Suppressor macrophage treated with lipopolysaccharide for 1 hour (primary cell): ENCODE measurements around the gene AADACL4.
A peak's percentile ranks its signal among the peaks of the same experiment; 100 is the strongest.

Source experiments
- DNase-seq, 3 donors: peaks; one replicate each; pipeline ENCODE4 v3.0.0-alpha.2; 2020 to 2022

The AADACL4 gene

GRCh38 chr1:12613180-12613579, 30.7 kb upstream of the AADACL4 start:
- DNase-seq, result no peak

GRCh38 chr1:12614402-12615158, 29.3 kb upstream of the AADACL4 start:
- DNase-seq, result no peak

DNA sequence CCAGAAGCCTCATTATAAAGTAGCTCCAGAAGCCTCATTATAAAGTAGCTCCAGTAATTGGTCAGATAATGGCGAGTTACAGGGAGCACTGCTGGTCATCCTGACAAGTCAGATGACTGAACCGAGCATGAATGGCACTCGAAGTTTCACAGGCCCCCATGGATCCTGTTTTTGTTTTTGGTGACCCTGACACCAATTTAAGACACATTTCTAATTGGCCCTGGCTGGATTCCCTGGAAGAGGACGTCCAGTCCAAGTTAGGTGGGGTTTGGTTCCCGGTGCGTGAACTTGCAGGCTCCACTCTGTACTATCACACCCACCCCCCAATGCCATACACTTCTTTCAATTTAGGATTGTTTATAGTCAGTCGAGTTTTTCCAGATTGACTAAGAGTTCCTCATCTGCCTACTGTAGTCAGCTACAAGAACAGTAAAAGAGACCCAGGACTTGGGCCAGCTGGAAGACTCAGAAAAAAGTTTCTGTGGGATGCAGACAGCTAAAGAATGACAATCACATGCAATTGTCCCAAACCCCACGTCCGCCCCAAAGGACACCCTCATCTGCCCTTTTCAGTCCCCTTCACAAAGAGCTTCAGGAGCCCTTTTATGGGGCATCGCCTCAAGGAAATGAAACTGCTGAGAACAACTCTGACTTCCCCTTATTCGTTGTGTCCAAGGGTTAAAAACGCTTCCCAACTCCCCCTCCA, 28.6 kb upstream of the AADACL4 start:
- DNase-seq, result peak; percentile 61 to 64 (median 61)

DNA sequence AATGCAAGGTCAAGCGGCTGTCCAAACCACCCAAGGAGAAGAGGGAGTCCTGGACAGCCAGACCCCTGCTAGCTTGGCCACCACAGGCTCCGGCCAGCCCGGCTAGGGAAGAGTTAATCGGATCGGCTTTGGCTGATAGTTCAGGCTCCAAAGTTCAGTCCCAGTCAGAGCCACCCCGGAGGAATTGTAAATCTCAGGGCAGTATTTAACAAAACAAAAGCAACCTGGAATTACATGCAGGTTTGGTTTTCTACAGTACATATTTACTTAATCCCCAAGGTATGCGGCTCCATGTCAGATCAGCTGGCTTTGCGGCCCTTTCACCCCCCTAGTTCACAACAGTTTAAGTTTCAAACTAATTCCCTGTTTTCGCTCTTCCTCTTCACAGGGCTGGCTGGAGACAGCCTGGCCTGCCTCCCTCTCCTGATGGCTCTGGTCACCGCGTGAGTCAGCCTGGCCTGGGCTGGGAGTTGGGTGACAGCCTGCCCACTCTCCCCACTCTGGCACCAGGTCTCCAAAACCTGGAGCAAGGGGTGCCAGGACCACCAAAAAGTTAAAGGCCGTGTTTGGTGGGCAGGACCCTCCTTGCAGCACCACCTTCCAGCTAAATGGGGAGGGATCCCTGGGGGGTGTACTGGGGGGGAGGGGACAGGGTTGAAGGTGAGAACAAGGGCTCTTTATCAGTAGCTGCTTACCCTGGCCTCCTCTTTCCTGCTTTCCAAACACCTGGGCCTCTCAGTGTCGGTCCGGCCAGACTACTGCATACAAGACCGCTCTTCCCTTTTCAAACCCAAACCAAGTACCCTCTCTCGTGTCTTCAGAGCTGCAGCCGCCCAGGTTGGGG, 27.8 kb upstream of the AADACL4 start:
- peak; percentile 85 to 87 (median 85) for DNase-seq

DNA sequence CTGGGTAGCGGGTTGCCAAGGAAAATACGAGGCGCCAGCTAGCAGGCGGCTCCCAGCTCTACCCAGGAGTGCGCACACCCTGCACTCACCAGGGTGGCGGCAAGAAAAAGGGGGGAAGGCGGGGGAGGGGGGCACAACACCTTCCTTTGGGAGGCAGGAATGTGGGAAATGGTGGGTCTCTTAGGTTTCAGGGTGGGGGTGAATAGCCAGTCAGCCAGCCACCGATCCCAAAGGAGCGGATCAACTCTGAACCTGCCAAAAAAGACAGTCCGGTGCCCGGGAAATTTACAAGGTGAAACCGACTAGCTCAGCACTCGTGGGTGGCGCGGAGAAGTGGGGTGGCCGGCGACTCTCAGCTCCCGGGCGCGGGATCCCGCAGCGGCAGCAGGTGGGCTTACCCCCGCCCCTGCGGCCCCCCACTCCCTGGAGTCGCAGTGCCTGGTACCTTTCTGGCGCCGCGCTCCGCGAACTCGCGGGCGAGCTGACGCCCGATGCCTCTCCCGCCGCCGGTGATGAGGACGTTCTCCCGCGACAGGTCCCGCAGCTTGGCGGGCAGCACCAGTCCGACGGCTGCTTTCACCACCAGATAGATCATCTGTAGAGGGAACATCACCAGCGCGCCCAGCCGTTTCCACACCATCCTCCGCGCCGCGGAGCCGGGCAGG, 27.0 kb upstream of the AADACL4 start:
- peak; percentile 33 to 66 (median 48) for DNase-seq

GRCh38 chr1:12617511-12617900, 26.4 kb upstream of the AADACL4 start:
- DNase-seq, result no peak

DNA sequence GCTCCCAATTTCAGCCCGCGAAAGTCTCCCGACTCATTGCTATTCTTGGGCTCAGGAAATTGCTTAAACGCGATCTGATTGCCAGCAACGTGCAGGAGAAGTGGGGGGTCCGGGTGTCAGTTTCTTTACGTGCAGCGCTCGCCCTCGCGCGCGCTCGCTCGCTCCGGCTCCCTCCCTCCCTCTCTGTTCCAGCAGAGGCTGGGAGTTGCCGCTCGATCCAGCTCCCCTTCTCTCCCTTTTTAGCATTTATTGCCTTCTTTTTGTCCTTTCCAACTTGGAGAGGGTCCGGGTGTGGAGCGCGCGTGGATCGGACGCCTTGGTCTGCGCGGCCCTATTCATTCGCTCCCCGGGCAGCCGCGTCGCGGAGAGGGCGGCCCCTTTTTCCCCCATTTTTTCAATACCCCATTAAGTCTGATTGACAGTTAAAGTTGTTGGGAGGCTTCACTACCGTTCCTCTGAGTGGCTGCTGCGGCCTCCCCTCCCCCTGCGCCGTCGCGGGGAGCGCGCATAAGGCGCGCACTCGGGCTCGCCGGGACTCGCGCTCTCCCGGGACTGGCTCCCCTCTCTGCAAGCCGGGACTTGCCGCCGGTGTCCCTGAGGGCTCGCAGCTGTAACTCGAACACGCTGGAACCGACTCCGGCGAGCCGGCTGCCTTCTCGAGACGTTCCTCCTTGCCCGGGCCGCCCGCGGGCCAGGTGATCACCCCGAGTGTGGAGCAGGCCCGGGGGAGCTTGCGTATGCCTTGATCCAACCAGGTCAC, 25.8 kb upstream of the AADACL4 start, which contains the start of gene DHRS3:
TSS of gene DHRS3 (minus strand) at position 310 of the 760 bp plus-strand sequence. CDS start 862 bp downstream, outside the sequence.
- peak; percentile 60 to 80 (median 63) for DNase-seq

DNA sequence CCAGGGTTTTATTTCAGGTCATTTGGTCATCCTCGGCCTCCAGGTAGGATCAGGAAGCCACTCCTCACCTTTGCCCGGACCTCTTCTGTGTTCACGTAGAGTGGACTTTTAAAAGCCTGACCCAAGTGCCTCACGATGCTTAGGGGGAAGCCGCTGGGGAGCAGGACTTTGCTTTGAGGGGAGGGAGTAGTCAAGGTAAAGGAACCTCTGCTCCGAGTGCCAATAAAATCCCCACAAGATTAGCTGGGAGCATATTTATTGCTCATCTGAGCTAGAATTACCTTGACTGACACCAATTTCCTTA, 25.3 kb upstream of the AADACL4 start:
- DNase-seq, result no peak

DNA sequence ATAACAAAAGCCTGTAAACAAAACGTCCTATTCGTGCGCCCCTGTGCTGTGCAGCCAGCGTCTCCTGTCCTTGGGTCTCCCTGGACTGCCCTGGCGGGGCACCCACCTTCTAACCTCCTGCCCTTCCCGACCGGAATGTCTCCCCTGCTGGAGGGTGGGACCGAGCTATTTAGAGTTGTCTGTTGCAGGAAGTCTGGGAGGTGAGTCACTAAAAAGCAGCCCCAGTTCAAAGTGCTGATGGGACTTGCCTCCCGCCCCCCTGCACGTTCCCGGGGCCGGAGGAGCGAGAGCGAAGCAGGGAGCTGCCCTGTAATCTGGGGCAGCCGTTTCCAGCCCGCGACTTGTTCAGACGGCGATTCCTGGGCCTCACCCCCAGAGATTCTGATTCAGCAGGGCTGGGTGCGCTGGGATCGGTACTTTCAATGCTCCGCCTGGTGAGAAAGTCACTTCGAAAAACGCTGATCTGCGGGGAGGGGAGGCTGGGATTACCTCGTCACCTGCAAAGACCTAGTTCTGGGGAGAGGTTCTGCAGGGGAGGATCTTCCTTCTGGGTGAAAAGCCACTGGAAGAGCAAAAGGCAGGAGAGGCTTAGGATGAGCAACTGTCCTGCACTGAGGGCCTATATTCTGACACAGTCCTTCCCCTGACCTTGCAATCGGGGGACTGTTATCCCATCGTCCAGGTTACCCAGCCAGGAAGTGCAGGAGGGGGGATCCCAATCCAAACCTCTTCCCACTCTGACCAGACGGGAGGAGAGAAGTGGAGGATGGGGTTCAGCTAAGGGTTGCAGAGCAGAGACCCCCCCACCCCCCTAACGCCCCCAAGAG, 24.7 kb upstream of the AADACL4 start:
- DNase-seq, result peak; percentile 83 to 87 (median 85)

- peak; percentile 87 to 92 (median 92) for DNase-seq
These were observed 23.9 kb upstream of the AADACL4 start for GRCh38 chr1:12619792-12620487.

- no peak for DNase-seq
These were observed 23.4 kb upstream of the AADACL4 start for GRCh38 chr1:12620488-12620865.

- no peak for DNase-seq
These were observed 23.0 kb upstream of the AADACL4 start for GRCh38 chr1:12620931-12621330.

- no peak for DNase-seq
These were observed 22.2 kb upstream of the AADACL4 start for GRCh38 chr1:12621346-12622335.

DNA sequence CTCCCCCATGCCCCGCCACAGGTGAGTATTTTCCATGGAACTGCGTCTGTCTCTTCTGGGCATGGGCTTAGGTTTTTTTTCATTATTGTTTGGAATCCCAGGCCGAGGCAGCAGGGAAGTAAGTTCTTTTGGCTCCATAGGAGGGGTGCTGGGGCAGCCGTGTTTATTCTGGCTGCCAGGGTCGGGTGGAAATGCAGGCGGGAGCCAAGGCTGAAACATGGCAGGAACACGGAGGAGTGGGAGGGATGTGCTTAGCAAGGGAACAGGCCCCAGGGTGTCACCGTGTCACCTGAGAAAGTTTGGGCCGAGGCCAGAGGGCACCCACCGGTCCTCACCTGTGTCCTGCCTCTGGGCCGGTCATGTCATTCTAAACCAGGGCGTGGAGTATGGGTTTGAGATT, 21.4 kb upstream of the AADACL4 start:
- DNase-seq, result no peak

DNA sequence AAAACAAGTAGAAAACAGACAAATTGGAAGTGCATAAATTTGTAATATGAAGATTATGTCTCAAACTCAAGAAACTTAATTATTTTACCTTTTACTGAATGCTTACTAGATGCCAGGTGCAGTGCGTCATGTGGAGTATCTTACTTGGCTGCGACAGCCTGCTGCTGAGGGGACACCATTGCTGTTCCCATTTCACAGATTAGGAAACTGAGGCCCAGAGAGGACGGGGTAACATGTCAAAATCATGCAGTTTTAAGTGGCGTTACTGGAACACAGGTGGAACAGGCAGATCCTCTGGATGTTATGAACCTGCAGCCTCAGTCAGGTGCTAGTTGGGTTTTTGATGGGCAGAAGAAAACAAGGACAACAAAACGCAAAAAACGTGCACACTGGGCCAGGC, 18.6 kb upstream of the AADACL4 start:
- no peak for DNase-seq

DNA sequence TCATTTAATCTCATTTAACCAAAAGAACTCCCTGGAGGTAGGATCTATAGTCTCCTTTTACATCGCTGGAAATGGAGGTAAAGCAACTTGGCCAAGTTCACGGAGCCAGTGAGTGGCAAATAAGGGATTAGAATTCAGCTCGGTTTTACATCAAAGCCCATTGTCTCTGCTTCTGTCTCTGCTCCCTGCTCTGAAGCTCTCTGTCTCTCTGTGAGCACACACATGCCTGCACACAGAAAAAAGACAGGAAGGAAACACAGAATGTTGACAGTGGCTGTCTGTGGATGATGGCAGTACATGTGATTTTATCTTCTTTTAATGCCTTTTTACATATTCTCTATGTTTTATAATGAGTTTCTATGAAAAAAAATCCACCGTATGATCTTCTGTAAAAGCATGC, 17.0 kb upstream of the AADACL4 start:
- DNase-seq, result no peak

DNA sequence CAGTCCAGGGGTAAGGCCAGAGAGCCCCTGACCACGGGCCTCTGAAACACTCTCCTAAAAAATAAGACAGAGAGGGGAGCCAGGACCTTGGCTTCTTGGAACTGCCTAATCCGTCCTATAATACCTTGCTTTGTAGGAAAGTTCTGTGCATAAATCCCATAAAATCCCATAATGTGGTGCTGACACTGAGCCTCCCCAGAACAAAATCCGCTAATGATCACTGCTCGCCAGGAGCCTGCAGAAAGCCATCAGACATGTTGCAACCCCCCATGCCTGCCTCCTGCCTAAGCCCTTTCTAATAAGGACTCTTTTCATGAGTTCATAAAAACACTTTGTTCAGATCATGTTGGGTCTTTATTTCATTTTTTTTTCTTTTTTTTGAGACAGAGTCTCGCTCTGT, 16.6 kb upstream of the AADACL4 start:
- no peak for DNase-seq

DNA sequence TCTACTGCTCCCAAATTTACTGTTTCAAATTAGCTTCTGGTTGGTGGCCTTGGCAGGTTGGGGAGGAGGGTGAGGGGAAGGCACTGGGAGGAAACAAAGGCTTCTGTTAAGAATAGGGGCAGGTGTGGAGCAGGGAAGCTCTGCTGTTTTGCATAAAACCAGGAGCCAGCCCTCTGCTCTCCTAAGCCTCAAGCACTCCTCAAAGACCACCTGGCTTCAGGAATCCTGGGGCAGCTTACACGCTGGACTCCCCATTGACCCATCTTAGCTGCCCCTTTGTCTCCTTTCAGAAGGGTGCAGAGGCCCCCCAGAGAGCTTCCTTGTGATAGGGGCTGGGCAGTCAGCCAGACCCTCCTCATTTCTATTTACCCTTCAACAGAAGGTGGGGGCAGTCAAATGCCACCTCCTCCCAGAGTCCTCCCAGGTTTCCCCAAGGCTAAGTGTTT, 14.4 kb upstream of the AADACL4 start:
- DNase-seq, result no peak
